B cell (primary cell): ENCODE results near the gene KIF13A. TPM values are rescaled to one million over a fixed set of nuclear protein-coding genes. Genes with fewer than 3 reads are reported as not detected.
"Not testable (repeated sequence)": the region's sequence is repeated elsewhere in the genome, so short reads cannot be mapped to it uniquely, and the experiment has no call there.

Source experiments
- ATAC-seq: fragments of 200-7000 bp; cut with Tn5 transposase; one replicate; pipeline ENCODE4 v1.10.0; 2021; ENCODE audit warnings: low read depth, mild to moderate bottlenecking, moderate number of reproducible peaks, moderate library complexity
- CTCF ChIA-PET: fragments of 350-600 bp; sonication (Branson Sonifier 250); formaldehyde crosslinking; loops from one replicate; lab custom pipeline; 2021; ENCODE audit warnings: antibody characterized with exemption, inconsistent platforms; lab: Charles Lee
- POLR2A ChIA-PET: fragments of 350-600 bp; sonication (Branson Sonifier 250); formaldehyde crosslinking; loops from one replicate; lab custom pipeline; 2021; ENCODE audit warnings: antibody characterized with exemption; lab: Charles Lee
- DNase-seq: peaks from one replicate; pipeline ENCODE4 v3.0.0; 2013
- H2AFZ ChIP-seq: 2 replicates; pipeline ENCODE4 v1.6.1; 2012; ENCODE audit warnings: mild to moderate bottlenecking, low read depth, low read length; ENCODE audit not compliant: insufficient read depth, poor library complexity, severe bottlenecking
- H3K27ac ChIP-seq, 2 donors: 1 replicate in 1 of 2; 2 replicates in 1 of 2; pipeline ENCODE4 v1.5.1; 2012 to 2013; ENCODE audit warnings: low read length in 2 of 2, mild to moderate bottlenecking in 2 of 2, moderate library complexity in 1 of 2
- H3K27me3 ChIP-seq, 4 experiments: fragments of 200-600 bp in 1 of 4; sonication (generic) in 1 of 4; replicated peaks in 1 of 4; 1 replicate in 2 of 4; 2 replicates in 2 of 4; pipeline versions ENCODE4 v1.6.1 to v1.7.0; 2013 to 2016; ENCODE audit warnings: low read length in 3 of 4, mild to moderate bottlenecking in 2 of 4, mixed read lengths in 1 of 4, moderate library complexity in 1 of 4; ENCODE audit not compliant: insufficient read depth in 4 of 4, control insufficient read depth in 3 of 4; ENCODE audit errors: control extremely low read depth in 1 of 4
- H3K36me3 ChIP-seq, 2 experiments: replicated peaks in 1 of 2; 1 replicate in 1 of 2; 2 replicates in 1 of 2; pipeline versions ENCODE4 v1.6.1 to v1.7.1; 2013; ENCODE audit warnings: low read length in 1 of 2; ENCODE audit not compliant: insufficient read depth in 2 of 2, control insufficient read depth in 1 of 2; ENCODE audit errors: control extremely low read depth in 1 of 2, extremely low read depth in 1 of 2
- H3K4me1 ChIP-seq, 2 donors: fragments of 200-600 bp in 1 of 2; sonication (generic) in 1 of 2; 1 replicate in 1 of 2; 2 replicates in 1 of 2; pipeline versions ENCODE4 v1.5.1 to v1.6.1; 2013 to 2017; ENCODE audit warnings: low read length in 2 of 2; ENCODE audit not compliant: control insufficient read depth in 2 of 2, insufficient read depth in 2 of 2
- H3K4me2 ChIP-seq: replicated peaks from 2 replicates; pipeline ENCODE3; 2012; ENCODE audit warnings: mild to moderate bottlenecking, low read depth, low read length; ENCODE audit not compliant: poor library complexity, severe bottlenecking
- H3K4me3 ChIP-seq, 5 experiments: fragments of 200-600 bp in 1 of 5; sonication (generic) in 1 of 5; 1 replicate in 3 of 5; 2 replicates in 2 of 5; pipeline versions ENCODE4 v1.5.1 to v1.7.0; 2011 to 2016; ENCODE audit warnings: low read length in 4 of 5, mild to moderate bottlenecking in 4 of 5, low read depth in 2 of 5, control low read depth in 1 of 5, moderate library complexity in 1 of 5; ENCODE audit not compliant: insufficient read depth in 1 of 5; ENCODE audit errors: control extremely low read depth in 1 of 5, extremely low read depth in 1 of 5
- H3K79me2 ChIP-seq: fragments of 200-600 bp; sonication (generic); one replicate; pipeline ENCODE4 v1.6.0; 2016; ENCODE audit warnings: low read length; ENCODE audit not compliant: control insufficient read depth, insufficient read depth
- H3K9ac ChIP-seq: fragments of 200-600 bp; sonication (generic); 2 replicates; pipeline ENCODE4 v1.6.1; 2017; ENCODE audit warnings: mild to moderate bottlenecking, low read length, moderate library complexity
- H3K9me3 ChIP-seq, 3 donors: one replicate each; pipeline versions ENCODE4 v1.6.1 to v1.7.1; 2013; ENCODE audit warnings: low read length in 2 of 3; ENCODE audit not compliant: control insufficient read depth in 2 of 3, insufficient read depth in 1 of 3; ENCODE audit errors: control extremely low read depth in 1 of 3
- H4K20me1 ChIP-seq: 2 replicates; pipeline ENCODE4 v1.6.0; 2012; ENCODE audit warnings: mild to moderate bottlenecking, low read length; ENCODE audit not compliant: insufficient read depth, control insufficient read depth, poor library complexity, severe bottlenecking
- H3K27ac Mint-ChIP-seq: one replicate; pipeline ENCODE4 v1.8.0; 2021; ENCODE audit warnings: mixed read lengths
- H3K27me3 Mint-ChIP-seq: one replicate; pipeline ENCODE4 v1.8.0; 2021; ENCODE audit warnings: mixed read lengths
- H3K4me1 Mint-ChIP-seq: one replicate; pipeline ENCODE4 v1.8.0; 2021; ENCODE audit warnings: mixed read lengths
- H3K4me3 Mint-ChIP-seq: one replicate; pipeline ENCODE4 v1.8.0; 2021; ENCODE audit warnings: mixed read lengths
- H3K9me3 Mint-ChIP-seq: one replicate; pipeline ENCODE4 v1.8.0; 2022; ENCODE audit warnings: mixed read lengths; ENCODE audit not compliant: insufficient read depth
- CTCF ChIP-seq: fragments of 200-600 bp; IDR thresholded peaks from one replicate; pipeline ENCODE4 v1.8.0; 2022; ENCODE audit warnings: antibody characterized with exemption, mild to moderate bottlenecking
- WGBS: methylation state at CpG from one replicate; pipeline ENCODE4 v1.1.5; 2013; ENCODE audit warnings: missing lambda C conversion rate; ENCODE audit not compliant: insufficient coverage; 5-methylcytosine and 5-hydroxymethylcytosine counted together
- intact Hi-C: fragments of 100-400 bp; cut with micrococcal nuclease; formaldehyde crosslinking; loops from one replicate; pipeline ENCODE4 v1.10.0; 2022
- polyA plus RNA-seq: library from polyadenylated mRNA; depleted of rRNA; stranded (reverse); fragments of >200 nt; gene quantifications from 2 replicates; pipeline ENCODE4 v1.2.3, GENCODE V29; 2012
- total RNA-seq, 2 donors: library from RNA; stranded (reverse); fragments of 120-200 nt in 1 of 2; gene quantifications; 1 replicate in 1 of 2; 2 replicates in 1 of 2; pipeline versions ENCODE4 v1.2.3 to v1.2.4, GENCODE V29; 2013 to 2022

The KIF13A gene
- total and polyA plus RNA-seq, 2 donors (not counting 1 experiment from before 2014, with no cell fraction given): 2.1 to 23.4 TPM

GRCh38 chr6:18011287-18011686, 23.9 kb upstream of the KIF13A start:
- ATAC-seq: no peak
- Histone ChIP-seq H3K9ac (no peak overlapping the region), H3K79me2 (no peaks in the 10 kb centered on the region), H3K27me3 (no peaks in the 10 kb centered on the region), H3K4me2 (no peak overlapping the region), H3K36me3 (no peaks in the 10 kb centered on the region), H2AFZ (no peak overlapping the region), H3K4me1 (no peaks in the 10 kb centered on the region), H4K20me1 (no peaks in the 10 kb centered on the region), H3K9me3 (peaks cover 0 to 6% (median 0%) of the 10 kb centered on the region in 3 donors), H3K4me3 (no peak overlapping the region), H3K27ac (no peak overlapping the region)
- intact Hi-C loops: no loop called here
- Mint-ChIP-seq H3K27me3 (no peaks in the 10 kb centered on the region), H3K9me3 (no peaks in the 10 kb centered on the region), H3K4me1 (no peaks in the 10 kb centered on the region), H3K4me3 (no peak overlapping the region), H3K27ac (no peak overlapping the region)
- no peak for TF ChIP-seq CTCF
- WGBS: 98% methylated on average over 30 of the region's 30 CpGs
- ChIA-PET CTCF (no interaction called here), POLR2A (no interaction called here)
- no peak for DNase-seq

- H3K79me2 ChIP-seq, H3K27me3 Mint-ChIP-seq, CTCF ChIA-PET, H3K4me2 ChIP-seq, H3K9ac ChIP-seq, H3K27ac Mint-ChIP-seq, H3K4me3 Mint-ChIP-seq, H3K4me1 ChIP-seq, POLR2A ChIA-PET, H3K36me3 ChIP-seq, H3K27ac ChIP-seq, H4K20me1 ChIP-seq, ATAC-seq, H3K4me3 ChIP-seq, H3K9me3 ChIP-seq, intact Hi-C loops, H3K27me3 ChIP-seq, H3K9me3 Mint-ChIP-seq, DNase-seq, H3K4me1 Mint-ChIP-seq, H2AFZ ChIP-seq: not testable (repeated sequence)
- WGBS: 100% methylated on average over 3 of the region's 4 CpGs
Observed at GRCh38 chr6:18010540-18010939, 23.1 kb upstream of the KIF13A start.
